HepG2 (cell line): ENCODE results near the gene YY1AP1. TPM values are rescaled to one million over a fixed set of nuclear protein-coding genes. Genes with fewer than 3 reads are reported as not detected.
A peak's percentile ranks its signal among the peaks of the same experiment; 100 is the strongest.

Source experiments
- ATAC-seq: fragments of 200-7000 bp; cut with Tn5 transposase; 3 replicates; pipeline ENCODE4 v1.9.1; 2020; ENCODE audit warnings: mild to moderate bottlenecking, moderate library complexity
- BruUV-seq: library from RNA; stranded (reverse); fragments of 400-500 nt; replicated peaks from 2 replicates; lab custom pipeline; 2021; lab: Mats Ljungman, UMichigan
- CTCF ChIA-PET: fragments of 300-600 bp; formaldehyde crosslinking; extraction: SDS; loops from one replicate; lab custom pipeline; 2021; ENCODE audit warnings: low total read pairs, inconsistent platforms, low intra/inter-chr PET ratio; lab: Yijun Ruan, JAX
- POLR2A ChIA-PET: fragments of 350-600 bp; sonication (Branson Sonifier 250); formaldehyde crosslinking; loops from one replicate; lab custom pipeline; 2020; ENCODE audit warnings: antibody characterized with exemption, inconsistent platforms; lab: Yijun Ruan, JAX
- DNase-seq: peaks from one replicate; pipeline ENCODE4 v3.0.0-alpha.2; 2015; ENCODE audit warnings: low spot score
- FAIRE-seq: peaks from 3 replicates; lab custom pipeline; 2011; peaks lifted over from hg19 to GRCh38; lab: Jason Lieb, UNC
- H2AFZ ChIP-seq: one replicate; pipeline ENCODE4 v1.6.1; 2011; ENCODE audit warnings: low read length, inconsistent platforms
- H3K27ac ChIP-seq: fragments of 300-600 bp; 3 replicates; pipeline ENCODE4 v1.8.0; 2011; ENCODE audit warnings: mixed run types, mild to moderate bottlenecking, mixed read lengths, low read length, inconsistent platforms; ENCODE audit not compliant: insufficient read depth; ENCODE audit errors: extremely low read length
- H3K27me3 ChIP-seq, 2 experiments: fragments of 200-600 bp in 1 of 2; 2 replicates in 1 of 2; 3 replicates in 1 of 2; pipeline versions ENCODE4 v1.6.0 to v1.8.0; 2011; ENCODE audit warnings: low read length in 2 of 2, mild to moderate bottlenecking in 2 of 2, moderate library complexity in 2 of 2, inconsistent platforms in 1 of 2; ENCODE audit not compliant: insufficient read depth in 2 of 2, control insufficient read depth in 1 of 2
- H3K36me3 ChIP-seq, 2 experiments: fragments of 200-600 bp in 1 of 2; replicated peaks in 1 of 2; 2 replicates in 1 of 2; 3 replicates in 1 of 2; pipeline versions ENCODE4 v1.5.1 to v1.8.0; 2011; ENCODE audit warnings: low read length in 2 of 2, inconsistent platforms in 1 of 2; ENCODE audit not compliant: insufficient read depth in 2 of 2, control insufficient read depth in 1 of 2
- H3K4me1 ChIP-seq: 2 replicates; pipeline ENCODE4 v1.5.1; 2012; ENCODE audit warnings: low read length, inconsistent platforms; ENCODE audit not compliant: insufficient read depth
- H3K4me2 ChIP-seq: 2 replicates; pipeline ENCODE4 v1.6.0; 2011; ENCODE audit warnings: low read depth, low read length, inconsistent platforms
- H3K4me3 ChIP-seq, 3 experiments: fragments of 200-600 bp in 1 of 3; sonication (generic), shearing (Covaris generic) in 1 of 3; replicated peaks in 1 of 3; 2 replicates each; pipeline ENCODE4 v1.5.1; 2011 to 2016; ENCODE audit warnings: low read length in 3 of 3, inconsistent platforms in 2 of 3, low read depth in 2 of 3, mild to moderate bottlenecking in 2 of 3, control low read depth in 1 of 3, mixed read lengths in 1 of 3; ENCODE audit not compliant: insufficient read depth in 1 of 3
- H3K79me2 ChIP-seq: one replicate; pipeline ENCODE4 v1.6.1; 2011; ENCODE audit warnings: low read length, inconsistent platforms; ENCODE audit not compliant: insufficient read depth
- H3K9ac ChIP-seq: 2 replicates; pipeline ENCODE4 v1.6.0; 2011; ENCODE audit warnings: mild to moderate bottlenecking, low read depth, low read length, inconsistent platforms; ENCODE audit not compliant: insufficient read depth
- H3K9me3 ChIP-seq: 2 replicates; pipeline ENCODE4 v1.5.1; 2012; ENCODE audit warnings: mild to moderate bottlenecking, low read length
- H4K20me1 ChIP-seq: 2 replicates; pipeline ENCODE4 v1.6.0; 2011; ENCODE audit warnings: inconsistent platforms, mild to moderate bottlenecking, low read length, moderate library complexity; ENCODE audit not compliant: insufficient read depth
- SETDB1 ChIP-seq: sonication (generic); formaldehyde crosslinking; IDR thresholded peaks from 2 replicates; pipeline ENCODE4 v1.5.1; 2020; ENCODE audit warnings: missing genetic modification reagents, mild to moderate bottlenecking, borderline replicate concordance
- U2AF1 ChIP-seq: fragments of 200-400 bp; formaldehyde crosslinking; optimal IDR thresholded peaks from 2 replicates; pipeline ENCODE3; 2017; ENCODE audit warnings: mild to moderate bottlenecking, low read depth, low read length
- ZBTB46 ChIP-seq: sonication (generic); formaldehyde crosslinking; IDR thresholded peaks from 2 replicates; pipeline ENCODE4 v1.4.0; 2020; ENCODE audit warnings: mild to moderate bottlenecking, missing genetic modification reagents, borderline replicate concordance
- ZNF20 ChIP-seq: sonication (generic); formaldehyde crosslinking; IDR thresholded peaks from 2 replicates; pipeline ENCODE4 v1.4.0; 2020; ENCODE audit warnings: mild to moderate bottlenecking, moderate library complexity, missing genetic modification reagents
- ZNF253 ChIP-seq: sonication (generic); formaldehyde crosslinking; IDR thresholded peaks from 2 replicates; pipeline ENCODE4 v1.8.0; 2022; ENCODE audit warnings: mild to moderate bottlenecking, missing genetic modification reagents, borderline replicate concordance
- WGBS: methylation state at CpG from one replicate; pipeline ENCODE4 v1.1.6; 2017; ENCODE audit warnings: low lambda C conversion rate; 5-methylcytosine and 5-hydroxymethylcytosine counted together
- in situ Hi-C: cut with HindIII; loops from 2 replicates; pipeline ENCODE4 v1.10.0; 2017; ENCODE audit warnings: low pct_unique_long_range_greater_than_20kb; ENCODE audit not compliant: extremely low pct_ligation_motif_present
- intact Hi-C: fragments of 100-400 bp; cut with micrococcal nuclease; formaldehyde crosslinking; loops from one replicate; pipeline ENCODE4 v1.10.0; 2022; ENCODE audit not compliant: unreplicated experiment
- polyA plus RNA-seq, 8 experiments: library from polyadenylated mRNA; depleted of rRNA in 3 of 8; stranded (reverse) in 7 of 8; unstranded in 1 of 8; fragments of >200 nt; fragmentation: Illumina TruSeq in 4 of 8; extraction: Trizol in 4 of 8; gene quantifications; 2 replicates each; pipeline versions ENCODE4 v1.2.1 to v1.2.3, GENCODE V29; 2011 to 2016; ENCODE audit warnings: low read depth in 4 of 8, missing spikeins in 1 of 8, mixed read lengths in 1 of 8; ENCODE audit not compliant: insufficient read depth in 1 of 8
- total RNA-seq, 5 experiments: library from RNA; depleted of rRNA; stranded (reverse); fragments of >200 nt; fragmentation: Illumina TruSeq; extraction: Trizol; gene quantifications; 2 replicates each; pipeline ENCODE4 v1.2.3, GENCODE V29; 2016; ENCODE audit warnings: low read depth in 1 of 5

Gene YY1AP1
- total and polyA plus RNA-seq, 2 of the 13 experiments (the other 11 are each of a cell fraction or from before 2014, with no cell fraction given) = 28.5 to 69.4 TPM

- no peak overlapping the region for H2AFZ ChIP-seq
- peaks cover 21% of the 10 kb centered on the region for H3K4me1 ChIP-seq
- H3K27me3 ChIP-seq = no peaks in the 10 kb centered on the region; a peak in 1 of 5 replicates
- no peaks in the 10 kb centered on the region for H3K36me3 ChIP-seq
- no peak overlapping the region for H3K4me3 ChIP-seq
- H3K27ac ChIP-seq = no peak overlapping the region
- H3K4me2 ChIP-seq = no peak overlapping the region
- intact Hi-C loops = no loop called here
- in situ Hi-C loops = no loop called here
- H4K20me1 ChIP-seq = no peaks in the 10 kb centered on the region
- no peak for ATAC-seq
- POLR2A ChIA-PET = interaction anchor here (1.2 kb wide), 1 partner anchor 89 kb away, joined by 3 read pairs; the partner anchor contains the start of gene ASH1L
- no peak overlapping the region for H3K9ac ChIP-seq
- CTCF ChIA-PET = no interaction called here
- DNase-seq = no peak
- 0 out of 2 replicates have a peak, but pooled peaks cover 3% of the 10 kb centered on the region for H3K9me3 ChIP-seq
- BruUV-seq = no TSS peak
- FAIRE-seq = no peak
- no peak for TF ChIP-seq ZBTB46 (CRISPR knock-in tag)
- TF ChIP-seq ZNF253 (CRISPR knock-in tag) = no peak
- TF ChIP-seq U2AF1 = no peak
- 16% methylated on average over 3 of the region's 3 CpGs for WGBS
- no peaks in the 10 kb centered on the region for H3K79me2 ChIP-seq
Measured at GRCh38 chr1:155651861-155652661, 36.5 kb downstream of the YY1AP1 start.

GRCh38 chr1:155650231-155650757, 38.3 kb downstream of the YY1AP1 start:
- no peak overlapping the region for H3K4me3 ChIP-seq
- BruUV-seq = no TSS peak

More at GRCh38 chr1:155650231-155650757, 38.3 kb downstream of the YY1AP1 start:
- POLR2A ChIA-PET = no interaction called here
- DNase-seq (no peak), FAIRE-seq (no peak), ATAC-seq (no peak)
- intact Hi-C loops (no loop called here), in situ Hi-C loops (no loop called here)
- no peaks in the 10 kb centered on the region for H3K36me3 ChIP-seq
- H3K79me2 ChIP-seq = no peaks in the 10 kb centered on the region
- 0 out of 2 replicates have a peak, but pooled peaks cover 3% of the 10 kb centered on the region for H3K9me3 ChIP-seq
- no peak overlapping the region for H3K9ac ChIP-seq
- CTCF ChIA-PET = no interaction called here
- no peak overlapping the region for H2AFZ ChIP-seq
- no peak overlapping the region for H3K4me2 ChIP-seq
- WGBS = 71% methylated on average over 7 of the region's 7 CpGs
- H3K4me1 ChIP-seq = peaks cover 34% of the 10 kb centered on the region
- TF ChIP-seq SETDB1 (CRISPR knock-in tag) (no peak), ZNF20 (CRISPR knock-in tag) (peak; percentile 98)
- H3K27ac ChIP-seq = no peak overlapping the region
- no peaks in the 10 kb centered on the region for H4K20me1 ChIP-seq
- H3K27me3 ChIP-seq = no peaks in the 10 kb centered on the region; a peak in 1 of 5 replicates
